Activated CD4-positive, alpha-beta T cell treated with anti-CD3 and anti-CD28 coated beads, Interleukin-2, Interleukin-4, amounts not matched to agents 100 ng/mL and 50 ng/mL, durations not matched to agents 16 hours and 8 hours (primary cell): ENCODE measurements around the gene PLCB2.
A peak's percentile ranks its signal among the peaks of the same experiment; 100 is the strongest.

Experiments used
- DNase-seq: peaks from one replicate; pipeline ENCODE4 v3.0.0-alpha.2; 2020; ENCODE audit warnings: low spot score

PLCB2 gene, protein sequence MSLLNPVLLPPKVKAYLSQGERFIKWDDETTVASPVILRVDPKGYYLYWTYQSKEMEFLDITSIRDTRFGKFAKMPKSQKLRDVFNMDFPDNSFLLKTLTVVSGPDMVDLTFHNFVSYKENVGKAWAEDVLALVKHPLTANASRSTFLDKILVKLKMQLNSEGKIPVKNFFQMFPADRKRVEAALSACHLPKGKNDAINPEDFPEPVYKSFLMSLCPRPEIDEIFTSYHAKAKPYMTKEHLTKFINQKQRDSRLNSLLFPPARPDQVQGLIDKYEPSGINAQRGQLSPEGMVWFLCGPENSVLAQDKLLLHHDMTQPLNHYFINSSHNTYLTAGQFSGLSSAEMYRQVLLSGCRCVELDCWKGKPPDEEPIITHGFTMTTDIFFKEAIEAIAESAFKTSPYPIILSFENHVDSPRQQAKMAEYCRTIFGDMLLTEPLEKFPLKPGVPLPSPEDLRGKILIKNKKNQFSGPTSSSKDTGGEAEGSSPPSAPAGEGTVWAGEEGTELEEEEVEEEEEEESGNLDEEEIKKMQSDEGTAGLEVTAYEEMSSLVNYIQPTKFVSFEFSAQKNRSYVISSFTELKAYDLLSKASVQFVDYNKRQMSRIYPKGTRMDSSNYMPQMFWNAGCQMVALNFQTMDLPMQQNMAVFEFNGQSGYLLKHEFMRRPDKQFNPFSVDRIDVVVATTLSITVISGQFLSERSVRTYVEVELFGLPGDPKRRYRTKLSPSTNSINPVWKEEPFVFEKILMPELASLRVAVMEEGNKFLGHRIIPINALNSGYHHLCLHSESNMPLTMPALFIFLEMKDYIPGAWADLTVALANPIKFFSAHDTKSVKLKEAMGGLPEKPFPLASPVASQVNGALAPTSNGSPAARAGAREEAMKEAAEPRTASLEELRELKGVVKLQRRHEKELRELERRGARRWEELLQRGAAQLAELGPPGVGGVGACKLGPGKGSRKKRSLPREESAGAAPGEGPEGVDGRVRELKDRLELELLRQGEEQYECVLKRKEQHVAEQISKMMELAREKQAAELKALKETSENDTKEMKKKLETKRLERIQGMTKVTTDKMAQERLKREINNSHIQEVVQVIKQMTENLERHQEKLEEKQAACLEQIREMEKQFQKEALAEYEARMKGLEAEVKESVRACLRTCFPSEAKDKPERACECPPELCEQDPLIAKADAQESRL

DNA sequence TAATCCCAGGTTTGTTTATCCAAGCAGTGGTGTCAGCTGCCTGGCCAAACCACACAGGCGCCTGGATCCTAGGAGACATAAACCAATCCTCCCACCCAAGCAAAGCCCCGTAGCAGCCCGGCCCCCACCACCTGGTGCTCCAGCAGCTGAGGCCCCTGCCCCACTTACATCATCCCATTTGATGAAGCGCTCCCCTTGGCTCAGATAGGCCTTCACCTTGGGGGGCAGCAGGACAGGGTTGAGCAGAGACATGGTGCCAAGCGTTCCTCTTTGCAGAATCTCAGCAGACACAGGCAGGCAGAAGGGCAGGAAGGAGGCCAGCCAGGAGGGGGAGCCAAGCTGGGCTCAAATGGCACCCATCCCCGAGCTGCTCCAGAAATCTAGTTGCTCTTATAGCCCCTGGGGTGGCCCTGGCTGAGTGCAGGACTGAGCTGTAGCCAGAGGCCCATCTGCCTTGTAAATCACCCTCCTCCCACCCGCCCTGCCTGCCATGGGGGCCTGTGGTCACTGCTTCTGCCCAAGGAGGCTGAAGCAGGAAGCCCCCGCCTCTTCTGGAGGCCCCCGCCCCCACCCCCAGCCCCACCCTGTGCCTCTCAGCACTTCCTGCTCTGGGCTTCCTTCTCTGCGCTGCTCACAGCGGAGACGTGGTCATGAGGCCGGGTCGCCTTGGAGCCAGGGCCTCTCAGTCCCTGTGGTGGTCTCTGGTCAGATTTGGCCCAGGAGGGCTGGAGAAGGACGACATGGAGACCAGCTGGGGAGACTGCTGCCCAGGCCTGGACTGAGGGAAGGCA, at the start of gene PLCB2:
Gene PLCB2, minus strand, starts transcription at position 515 of the 791 bp plus-strand sequence. Its CDS starts 263 bp downstream, at position 252.
- DNase-seq = peak; percentile 65

DNA sequence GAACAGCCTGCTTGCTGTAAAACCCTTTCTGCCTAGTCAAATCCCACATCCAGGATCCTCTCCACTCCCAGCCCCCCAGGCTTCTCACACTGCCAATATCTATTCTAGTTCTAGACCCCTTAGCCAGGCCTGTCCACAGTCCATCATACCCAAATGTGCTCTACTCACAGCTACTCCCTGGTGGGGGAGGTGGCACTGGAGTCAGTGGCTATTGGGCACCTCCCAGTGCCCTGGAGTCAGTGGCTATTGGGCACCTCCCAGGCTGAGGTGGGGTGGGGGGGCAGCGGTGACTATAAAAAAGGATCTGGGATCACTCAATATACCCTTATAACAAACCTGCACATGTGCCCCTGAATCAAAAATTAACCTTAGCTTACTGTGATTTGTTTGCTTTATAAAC, 49.5 kb upstream of the PLCB2 start:
- no peak for DNase-seq

GRCh38 chr15:40355976-40356585, 48.3 kb upstream of the PLCB2 start:
- no peak for DNase-seq

GRCh38 chr15:40354408-40355171, 46.9 kb upstream of the PLCB2 start:
- no peak for DNase-seq

DNA sequence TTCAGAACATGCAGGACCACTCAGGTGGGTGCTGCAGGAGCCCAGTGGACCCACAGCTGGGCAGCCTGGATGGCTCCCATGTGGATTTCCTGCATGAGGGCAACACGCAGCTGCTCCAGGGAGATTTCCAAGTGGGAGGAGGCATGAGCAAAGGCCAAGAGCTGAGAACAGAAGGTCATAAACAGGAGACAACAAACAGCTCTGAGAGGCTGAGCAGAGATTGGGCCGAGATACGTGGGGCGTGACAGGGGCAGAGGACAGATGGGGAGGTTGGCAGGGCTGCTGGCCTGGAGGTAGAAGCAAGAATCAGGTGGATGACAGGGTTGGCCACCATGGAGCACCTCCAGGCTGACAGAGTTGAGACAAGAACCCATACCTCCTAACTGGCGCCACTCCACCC, 46.0 kb upstream of the PLCB2 start:
- DNase-seq = no peak

- no peak for DNase-seq
These were observed 44.7 kb upstream of the PLCB2 start for GRCh38 chr15:40352281-40352901.

- DNase-seq = no peak
These were observed 41.4 kb upstream of the PLCB2 start for GRCh38 chr15:40349163-40349562.

DNA sequence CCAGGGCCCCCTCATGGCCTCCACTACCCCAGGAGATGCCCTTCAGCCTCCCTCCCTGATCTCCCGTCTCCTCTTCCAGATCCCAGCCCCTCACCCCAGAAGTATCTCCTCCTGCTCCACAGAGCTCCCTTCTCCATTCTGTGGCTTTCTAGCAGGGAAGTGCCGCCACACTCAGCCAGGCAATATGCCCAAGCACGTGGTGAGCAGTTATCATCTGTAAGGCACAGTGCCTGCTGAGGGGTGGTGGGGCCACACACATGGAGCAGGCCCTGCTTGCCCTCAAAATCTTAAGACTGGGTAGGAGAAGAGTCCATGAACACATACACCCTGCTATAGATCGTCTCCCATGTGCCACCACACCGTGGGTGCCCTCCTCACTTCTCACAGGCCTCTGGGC, 40.7 kb upstream of the PLCB2 start:
- no peak for DNase-seq

DNA sequence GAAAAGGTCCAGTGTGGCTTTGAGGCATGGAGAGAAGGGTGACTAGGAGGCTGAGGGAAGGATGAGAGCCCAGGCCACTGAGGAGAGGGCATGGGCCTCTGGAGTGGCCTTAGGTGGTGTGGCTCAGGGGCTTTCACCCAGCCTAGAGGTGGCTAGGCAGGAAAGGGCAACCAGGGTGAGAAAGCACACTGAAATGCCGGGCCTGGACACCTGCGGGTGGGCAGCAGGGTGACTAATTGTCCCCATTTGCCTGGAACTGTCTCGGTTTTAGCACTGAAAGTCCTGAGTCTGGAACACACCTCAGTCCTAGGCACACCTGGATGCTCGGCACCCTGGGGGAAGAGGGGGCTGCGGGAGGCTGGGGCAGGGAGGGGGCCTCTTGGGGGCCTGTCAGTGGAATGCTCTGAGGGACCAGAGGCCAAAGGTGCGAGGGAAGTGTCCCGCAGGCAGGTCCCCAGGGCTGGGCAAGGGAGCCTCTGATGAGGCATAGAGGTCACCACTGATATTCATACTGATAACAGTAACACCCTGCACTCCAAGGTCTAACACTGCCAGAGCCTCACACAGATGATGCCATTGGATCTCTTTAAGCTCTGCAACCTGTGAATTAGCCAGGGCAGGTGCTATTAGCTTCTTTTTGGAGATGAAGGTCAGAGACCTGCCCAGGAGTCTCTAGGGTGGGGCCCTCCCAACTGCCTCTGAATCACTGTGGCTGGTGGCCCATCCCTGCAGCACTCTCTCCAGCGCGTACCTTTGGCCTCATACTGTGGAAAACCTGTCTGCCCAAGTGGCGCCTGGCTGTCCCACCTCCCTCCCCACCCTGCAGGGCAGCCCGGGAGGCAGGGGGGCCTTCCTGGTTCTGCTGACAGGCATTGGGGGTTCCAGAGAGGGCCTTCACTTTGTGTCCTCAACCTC, 40.1 kb upstream of the PLCB2 start:
- DNase-seq = no peak

- no peak for DNase-seq
These were observed 39.1 kb upstream of the PLCB2 start for GRCh38 chr15:40346579-40347558.

DNA sequence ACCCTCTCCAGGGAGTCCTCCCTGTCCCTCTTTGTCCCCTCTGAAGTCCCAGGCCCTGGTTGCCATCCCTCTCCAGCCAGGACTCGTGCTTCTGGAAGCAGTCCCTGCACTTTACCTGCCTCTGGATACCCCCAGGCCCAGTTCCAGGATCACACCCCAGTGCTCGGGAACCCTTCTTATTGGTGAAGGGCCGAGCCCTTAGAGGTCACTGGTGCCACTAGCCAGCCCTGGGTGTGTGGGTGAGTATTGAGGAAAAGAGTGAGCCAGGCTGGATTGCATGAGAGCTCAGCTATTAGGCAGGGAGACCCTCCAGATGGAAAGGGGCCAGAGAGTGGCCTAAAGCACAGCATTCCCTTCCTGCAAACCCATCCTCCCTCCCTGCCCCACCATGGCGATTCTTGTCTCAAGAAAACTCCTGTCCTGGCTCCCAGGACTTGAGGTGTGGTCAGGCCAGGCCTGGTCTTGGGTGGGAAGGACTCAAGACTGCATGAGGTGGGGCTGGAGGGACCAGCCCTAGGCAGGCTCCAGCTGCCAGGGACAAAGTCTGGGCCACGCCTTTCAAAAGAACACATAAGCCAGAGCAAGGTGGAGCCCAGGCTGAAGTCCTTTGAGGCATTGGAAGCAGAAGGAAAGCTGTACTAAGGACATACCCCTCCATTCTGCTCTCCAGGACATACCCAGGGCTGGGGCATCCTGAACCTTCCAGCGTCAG, 38.3 kb upstream of the PLCB2 start:
- no peak for DNase-seq

GRCh38 chr15:40345225-40345866, 37.6 kb upstream of the PLCB2 start:
- no peak for DNase-seq

GRCh38 chr15:40344631-40345120, 36.9 kb upstream of the PLCB2 start:
- peak; percentile 74 for DNase-seq

- DNase-seq = no peak
These were observed 36.5 kb upstream of the PLCB2 start for GRCh38 chr15:40344217-40344616.

GRCh38 chr15:40343512-40343911, 35.8 kb upstream of the PLCB2 start:
- no peak for DNase-seq
